ENCODE measurements around the gene RGMA. TPM values are rescaled to one million over a fixed set of nuclear protein-coding genes. Genes with fewer than 3 reads are reported as not detected.

The RGMA gene
- total and polyA plus RNA-seq, 2 donors (not counting 1 experiment from before 2014, with no cell fraction given) = 0.27 to 1.5 TPM

GRCh38 chr15:92989470-92989869 is 99.5 kb downstream of the RGMA start:
- H2AFZ ChIP-seq (ENCODE audit: low read length) = no peak overlapping the region
- peaks cover 9% of the 10 kb centered on the region for H3K36me3 ChIP-seq (ENCODE audit: control insufficient read depth, insufficient read depth, low read length)
- H3K4me3 ChIP-seq (replicated peaks in 1 of 4; ENCODE audit: control extremely low read depth in 1 of 4, insufficient read depth in 1 of 4, low read depth in 3 of 4, low read length in 4 of 4) = no peak overlapping the region
- no peak overlapping the region for H3K27ac ChIP-seq (ENCODE audit: insufficient read depth, low read length)
- no peak overlapping the region for H3K4me2 ChIP-seq (ENCODE audit: extremely low read depth, insufficient read depth, low read length)
- no peaks in the 10 kb centered on the region for H3K9me3 ChIP-seq (ENCODE audit: control insufficient read depth, insufficient read depth, low read depth, low read length)
- no peaks in the 10 kb centered on the region for H3K27me3 ChIP-seq (ENCODE audit: control insufficient read depth, insufficient read depth, low read length)
- no peak for DNase-seq (ENCODE audit: low read depth in 2 of 2)
- H3K9ac ChIP-seq (ENCODE audit: insufficient read depth, low read length) = no peak overlapping the region
- H4K20me1 ChIP-seq (ENCODE audit: control insufficient read depth, extremely low read depth, insufficient read depth, low read length) = no peaks in the 10 kb centered on the region
- H3K79me2 ChIP-seq (ENCODE audit: control insufficient read depth, insufficient read depth, low read length) = peaks cover 1% of the 10 kb centered on the region
- TF ChIP-seq CTCF (conservative IDR thresholded peaks at IDR 0.05 in 1 of 2, IDR thresholded peaks at IDR 0.05 in 1 of 2; ENCODE audit: low read depth in 1 of 2, low read length in 2 of 2) (no peak), EZH2 (IDR thresholded peaks at IDR 0.05; ENCODE audit: low read length, missing control alignments) (no peak)
- H3K4me1 ChIP-seq (ENCODE audit: control insufficient read depth, extremely low read depth, insufficient read depth, low read length) = no peaks in the 10 kb centered on the region

Other genes with a start within 250 kb of the RGMA start
- gene CHD2, start 188.9 kb downstream of the RGMA start, total RNA-seq = 77.8 and 92.5 TPM in 2 replicates
- 36.5 and 41.3 TPM in 2 replicates for gene CHD2, start 188.9 kb downstream of the RGMA start, polyA plus RNA-seq